Measurements from ENCODE around the gene CPA2.
"Not testable (repeated sequence)": the region's sequence is repeated elsewhere in the genome, so short reads cannot be mapped to it uniquely, and the experiment has no call there.

Gene CPA2

DNA sequence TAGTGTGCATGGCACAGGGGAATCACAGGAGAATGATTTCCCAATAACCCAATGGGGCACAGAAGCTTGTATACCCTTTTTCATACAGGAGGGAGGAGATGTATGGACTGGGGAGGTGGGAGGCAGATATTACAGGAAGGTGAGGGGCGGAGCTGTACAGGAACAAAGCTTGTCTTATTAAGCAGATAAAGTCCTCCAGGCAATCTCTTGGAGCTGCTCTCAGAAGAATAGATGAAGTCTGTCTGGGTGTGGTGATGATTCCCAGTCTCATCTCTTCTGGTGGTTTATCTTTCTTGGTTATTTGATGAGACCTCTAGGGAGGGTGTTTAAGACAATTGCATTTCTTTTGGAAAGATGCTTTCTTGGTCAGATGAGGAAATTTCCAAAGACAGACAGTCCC, 52.9 kb downstream of the CPA2 start:
- DNase-seq = no peak

DNA sequence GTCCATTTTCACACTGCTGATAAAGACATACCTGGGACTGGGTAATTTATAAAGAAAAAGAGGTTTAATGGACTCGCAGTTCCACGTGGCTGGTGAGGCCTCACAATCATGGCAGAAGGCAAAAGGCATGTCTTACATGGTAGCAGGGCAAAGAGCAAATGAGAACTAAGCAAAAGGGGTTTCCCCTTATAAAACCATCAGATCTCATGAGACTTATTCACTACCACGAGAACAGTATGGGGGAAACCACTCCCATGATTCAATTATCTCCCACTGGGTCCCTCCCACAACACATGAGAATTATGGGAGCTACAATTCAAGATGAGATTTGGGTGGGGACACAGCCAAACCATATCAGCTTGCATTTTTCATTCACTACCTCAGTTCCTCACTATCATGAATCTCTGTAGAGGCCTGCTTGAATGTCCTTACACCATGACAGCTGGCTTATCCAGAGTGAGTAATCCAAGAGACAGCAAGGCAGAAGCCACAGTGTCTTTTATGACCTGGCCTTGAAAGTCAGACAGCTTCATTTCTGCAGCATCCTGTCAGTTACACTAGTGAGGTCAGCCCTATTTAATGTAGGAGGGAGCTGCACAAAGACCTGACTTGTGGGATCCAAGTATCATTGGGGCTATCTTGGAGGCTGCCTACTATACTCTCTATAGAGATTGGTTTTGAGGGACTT, 55.0 kb downstream of the CPA2 start:
- DNase-seq = not testable (repeated sequence)

DNA sequence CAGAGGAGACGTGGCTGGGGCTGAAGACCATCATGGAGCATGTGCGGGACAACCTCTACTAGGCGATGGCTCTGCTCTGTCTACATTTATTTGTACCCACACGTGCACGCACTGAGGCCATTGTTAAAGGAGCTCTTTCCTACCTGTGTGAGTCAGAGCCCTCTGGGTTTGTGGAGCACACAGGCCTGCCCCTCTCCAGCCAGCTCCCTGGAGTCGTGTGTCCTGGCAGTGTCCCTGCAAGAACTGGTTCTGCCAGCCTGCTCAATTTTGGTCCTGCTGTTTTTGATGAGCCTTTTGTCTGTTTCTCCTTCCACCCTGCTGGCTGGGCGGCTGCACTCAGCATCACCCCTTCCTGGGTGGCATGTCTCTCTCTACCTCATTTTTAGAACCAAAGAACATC, 56.0 kb downstream of the CPA2 start:
- no peak for DNase-seq

DNA sequence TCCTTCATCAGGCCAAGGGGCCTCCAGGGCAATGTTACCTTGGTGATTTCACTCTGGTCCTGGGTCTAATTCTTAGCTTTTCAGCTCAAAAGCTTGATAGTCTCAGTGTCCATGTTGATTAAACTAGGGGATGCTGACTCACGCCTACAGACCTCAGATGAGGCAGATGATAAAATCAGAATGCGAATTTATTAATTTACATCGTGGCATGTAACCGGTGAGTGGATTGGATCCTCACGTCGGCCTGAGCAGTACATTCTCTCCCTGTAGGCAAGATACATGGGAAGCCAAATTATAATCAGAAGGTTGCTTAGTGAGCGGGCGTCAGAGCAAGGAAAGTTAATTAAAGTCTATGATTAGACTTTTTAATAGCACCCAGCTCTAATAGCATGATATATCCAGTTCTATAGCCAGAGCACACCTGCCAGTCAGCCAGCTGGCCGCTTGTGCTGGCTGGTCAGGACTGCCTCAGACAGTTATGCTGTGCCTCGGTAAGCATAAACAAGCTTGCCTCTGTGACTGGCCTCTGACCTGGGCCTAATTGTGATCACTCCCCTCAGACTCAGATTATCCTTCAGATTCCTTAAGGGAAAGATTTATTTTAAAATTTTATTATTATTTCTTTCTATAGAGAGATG, 57.8 kb downstream of the CPA2 start:
- no peak for DNase-seq

DNA sequence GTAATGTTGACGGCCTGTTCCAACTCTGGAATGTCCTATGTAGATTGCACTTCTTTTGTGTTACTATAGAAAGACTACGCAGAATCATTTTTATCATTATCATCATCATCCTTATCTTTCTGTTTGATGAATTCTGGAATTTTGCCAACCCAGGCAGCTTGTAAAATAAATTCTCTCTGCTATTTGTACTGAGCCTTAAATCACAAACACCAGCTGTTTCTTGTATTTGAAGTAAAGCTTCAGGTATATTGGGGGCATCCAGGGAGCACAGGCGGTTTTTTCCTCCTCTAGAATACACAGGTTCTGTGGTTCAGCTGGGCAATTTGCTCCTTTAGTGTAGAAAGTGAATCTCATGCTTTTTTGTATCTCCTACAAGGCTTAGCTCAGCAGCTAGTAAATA, 63.0 kb downstream of the CPA2 start:
- no peak for DNase-seq

DNA sequence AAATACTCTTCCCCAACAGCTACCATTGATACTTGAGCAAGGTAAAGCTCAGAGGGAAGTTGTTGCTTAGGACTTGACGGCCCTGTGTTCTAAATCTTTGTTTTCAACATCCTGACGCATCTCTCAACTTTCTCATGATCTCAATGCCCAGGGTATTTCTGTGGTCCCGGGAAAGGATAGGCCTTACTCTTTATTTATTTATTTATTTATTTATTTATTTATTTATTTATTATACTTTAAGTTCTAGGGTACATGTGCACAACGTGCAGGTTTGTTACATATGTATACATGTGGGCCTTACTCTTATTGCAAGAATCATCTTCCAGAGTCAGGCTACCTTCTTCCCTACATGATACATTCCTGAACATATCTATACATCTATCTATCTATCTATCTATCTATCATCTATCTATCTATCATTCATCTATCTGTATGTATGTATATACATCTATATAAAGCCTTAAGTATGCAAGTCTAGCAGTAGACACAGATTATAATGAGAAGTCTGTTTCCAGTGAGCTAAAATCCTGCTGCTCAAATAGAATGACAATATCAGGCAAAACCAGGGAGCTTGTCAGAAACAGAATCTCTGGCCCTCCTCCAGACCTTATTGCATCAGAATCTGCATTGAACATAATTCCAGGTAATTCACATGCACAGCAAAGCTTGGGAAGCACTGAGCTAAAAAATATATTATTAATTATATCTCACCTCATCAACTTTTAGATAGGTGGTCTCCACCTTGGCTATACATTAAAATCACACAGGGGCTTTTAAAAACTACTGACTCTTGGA, 65.8 kb downstream of the CPA2 start:
- no peak for DNase-seq

DNA sequence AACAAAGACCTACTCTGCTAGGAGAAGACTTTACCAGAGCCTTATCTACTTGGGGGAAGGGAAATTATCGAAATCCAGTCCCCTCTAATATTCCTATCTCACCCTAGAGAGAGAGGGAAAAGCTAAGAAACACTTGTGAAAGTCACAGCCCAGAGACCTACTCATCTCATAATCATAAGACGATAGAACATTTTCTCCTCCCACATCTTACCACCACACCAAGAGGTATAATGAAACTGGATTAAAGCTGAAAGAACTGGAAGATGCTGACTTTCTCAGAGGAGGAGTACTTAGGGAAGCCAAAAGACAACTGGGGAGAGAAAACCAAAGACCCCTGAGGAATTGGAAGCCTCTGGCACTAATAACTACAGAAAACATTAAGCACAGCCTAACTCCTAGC, 67.2 kb downstream of the CPA2 start:
- no peak for DNase-seq

DNA sequence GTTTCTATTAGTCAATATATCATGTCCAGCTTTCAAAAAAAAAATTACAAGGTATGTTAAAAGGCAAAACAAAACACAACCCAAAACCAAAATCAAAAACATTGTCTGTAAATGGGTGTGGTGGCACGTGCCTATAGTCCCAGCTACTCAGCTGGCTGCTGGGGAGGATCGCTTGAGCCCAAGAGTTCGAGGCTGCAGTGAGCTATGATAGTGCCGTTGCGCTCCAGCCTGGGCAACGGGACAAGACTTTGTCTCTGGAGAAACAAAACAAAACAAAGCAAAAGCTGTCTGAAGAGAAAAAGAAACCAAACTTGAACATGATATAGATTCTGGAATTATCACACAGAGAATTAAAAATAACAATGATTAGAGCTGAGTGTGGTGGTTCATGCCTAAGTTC, 67.6 kb downstream of the CPA2 start:
- no peak for DNase-seq

DNA sequence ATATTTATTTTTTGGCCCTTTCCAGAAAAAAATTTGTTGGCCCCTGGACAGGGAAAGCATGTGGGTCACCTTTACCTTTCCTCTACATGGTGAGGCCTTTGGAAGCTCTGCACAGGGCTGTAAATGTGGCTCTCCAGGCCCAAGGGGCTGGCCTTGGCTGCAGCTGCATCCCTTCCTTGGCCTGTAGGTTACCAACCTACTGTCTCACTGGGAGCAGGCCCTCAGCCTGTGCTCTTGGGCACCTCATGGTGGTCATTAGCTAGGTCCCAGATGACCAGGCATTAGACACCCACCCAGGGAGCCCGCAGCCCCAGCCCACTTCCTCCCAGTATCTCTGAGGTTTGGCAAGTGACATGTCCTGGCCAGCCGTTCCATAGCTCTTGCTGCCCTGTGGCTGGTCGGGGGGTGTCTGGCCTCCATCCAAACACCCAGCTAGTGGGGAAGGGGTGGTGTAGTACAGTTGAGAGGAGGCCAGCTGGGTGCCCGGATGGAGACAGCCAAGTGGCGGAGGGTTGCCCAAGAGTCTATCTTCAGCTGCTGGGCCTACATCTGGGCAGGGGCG, 70.8 kb downstream of the CPA2 start:
- no peak for DNase-seq

DNA sequence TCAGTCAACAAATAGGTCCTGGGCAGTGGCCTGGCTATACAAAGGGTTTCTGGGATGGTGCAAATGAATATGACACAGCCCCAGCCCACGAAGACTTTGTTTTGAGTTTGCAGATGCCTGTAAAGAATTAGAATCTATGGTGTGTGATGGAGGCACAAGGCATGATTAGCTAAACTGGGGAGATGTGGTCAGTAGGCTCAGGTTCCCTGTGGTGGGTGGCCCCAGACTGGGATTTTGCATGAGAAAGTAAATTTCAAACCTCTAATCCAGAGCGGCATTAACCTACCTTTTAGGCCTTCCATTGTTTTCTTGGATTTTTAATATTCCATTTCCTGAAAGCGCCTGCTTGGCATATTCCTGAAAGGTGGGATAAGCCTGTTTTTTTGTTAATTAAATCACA, 71.6 kb downstream of the CPA2 start:
- DNase-seq = no peak

Data from activated CD8-positive, alpha-beta memory T cell treated with anti-CD3 and anti-CD28 coated beads, Interleukin-2, amount 50 U/mL, for 4 hours (primary cell).